IMR-90 (cell line): ENCODE results near the gene TIGD1. TPM values are rescaled to one million over a fixed set of nuclear protein-coding genes. Genes with fewer than 3 reads are reported as not detected.

Experiments used
- ATAC-seq: fragments of 200-7000 bp; cut with Tn5 transposase; 2 replicates; pipeline ENCODE4 v1.9.1; 2020; ENCODE audit warnings: low read depth, mild to moderate bottlenecking, moderate library complexity
- BruUV-seq: library from RNA; stranded (reverse); fragments of 400-500 nt; replicated peaks from 2 replicates; lab custom pipeline; 2021; lab: Mats Ljungman, UMichigan
- CTCF ChIA-PET: fragments of 300-600 bp; formaldehyde crosslinking; extraction: SDS; loops from one replicate; lab custom pipeline; 2021; ENCODE audit warnings: antibody characterized with exemption; lab: Yijun Ruan, JAX
- POLR2A ChIA-PET: fragments of 300-600 bp; sonication (Branson Sonifier 250); formaldehyde crosslinking; loops from one replicate; lab custom pipeline; 2022; ENCODE audit warnings: antibody characterized with exemption; ENCODE audit not compliant: unreplicated experiment; lab: Charles Lee
- DNase-seq: peaks from one replicate; pipeline ENCODE4 v3.0.0; 2013
- H2AFZ ChIP-seq: replicated peaks from 2 replicates; pipeline ENCODE3; 2013; ENCODE audit warnings: low read length, mild to moderate bottlenecking; ENCODE audit not compliant: poor library complexity
- H2AK5ac ChIP-seq: 2 replicates; pipeline ENCODE4 v1.6.1; 2013; ENCODE audit warnings: low read depth, low read length, inconsistent platforms
- H2AK9ac ChIP-seq: replicated peaks from 2 replicates; pipeline ENCODE3; 2013; ENCODE audit warnings: mild to moderate bottlenecking, low read depth, low read length, moderate library complexity; ENCODE audit not compliant: poor library complexity
- H2BK120ac ChIP-seq: 2 replicates; pipeline ENCODE4 v1.6.1; 2013; ENCODE audit warnings: low read depth, low read length, inconsistent platforms
- H2BK15ac ChIP-seq: 3 replicates; pipeline ENCODE4 v1.6.1; 2013; ENCODE audit warnings: low read depth, low read length, inconsistent platforms
- H2BK20ac ChIP-seq: 2 replicates; pipeline ENCODE4 v1.6.1; 2013; ENCODE audit warnings: low read depth, mild to moderate bottlenecking, inconsistent platforms, low read length, moderate library complexity
- H2BK5ac ChIP-seq: 2 replicates; pipeline ENCODE4 v1.6.1; 2013; ENCODE audit warnings: mild to moderate bottlenecking, low read depth, low read length, inconsistent platforms; ENCODE audit not compliant: poor library complexity, severe bottlenecking
- H3K14ac ChIP-seq: replicated peaks from 2 replicates; pipeline ENCODE4 v1.6.1; 2013; ENCODE audit warnings: low read depth, low read length, inconsistent platforms
- H3K18ac ChIP-seq: 2 replicates; pipeline ENCODE4 v1.6.1; 2013; ENCODE audit warnings: low read depth, low read length, control low read depth
- H3K23ac ChIP-seq: 2 replicates; pipeline ENCODE4 v1.6.1; 2013; ENCODE audit warnings: low read depth, low read length, inconsistent platforms
- H3K27ac ChIP-seq: 2 replicates; pipeline ENCODE4 v1.5.1; 2013; ENCODE audit warnings: mild to moderate bottlenecking, control low read depth, low read length; ENCODE audit not compliant: insufficient read depth
- H3K27me3 ChIP-seq: 2 replicates; pipeline ENCODE4 v1.6.1; 2013; ENCODE audit warnings: low read length; ENCODE audit not compliant: control insufficient read depth, insufficient read depth
- H3K36me3 ChIP-seq: 2 replicates; pipeline ENCODE4 v1.6.1; 2013; ENCODE audit warnings: low read length, mixed read lengths; ENCODE audit not compliant: control insufficient read depth, insufficient read depth
- H3K4ac ChIP-seq: 2 replicates; pipeline ENCODE4 v1.6.1; 2013; ENCODE audit warnings: low read depth, low read length, inconsistent platforms
- H3K4me1 ChIP-seq: 2 replicates; pipeline ENCODE4 v1.6.1; 2013; ENCODE audit warnings: low read length, mixed read lengths; ENCODE audit not compliant: control insufficient read depth, insufficient read depth
- H3K4me2 ChIP-seq: 2 replicates; pipeline ENCODE4 v1.6.1; 2013; ENCODE audit warnings: low read depth, mild to moderate bottlenecking, control low read depth, low read length, moderate library complexity
- H3K4me3 ChIP-seq: 2 replicates; pipeline ENCODE4 v1.5.1; 2013; ENCODE audit warnings: low read depth, mild to moderate bottlenecking, control low read depth, low read length, moderate library complexity; ENCODE audit not compliant: insufficient read depth
- H3K56ac ChIP-seq: 2 replicates; pipeline ENCODE4 v1.6.1; 2013; ENCODE audit warnings: low read length, inconsistent platforms; ENCODE audit not compliant: insufficient read depth; ENCODE audit errors: extremely low read depth
- H3K79me1 ChIP-seq, 2 experiments: 2 replicates each; pipeline ENCODE4 v1.6.1; 2013; ENCODE audit warnings: low read length in 2 of 2, inconsistent platforms in 1 of 2, low read depth in 1 of 2
- H3K9ac ChIP-seq: 2 replicates; pipeline ENCODE4 v1.6.1; 2013; ENCODE audit warnings: low read depth, low read length, control low read depth
- H3K9me1 ChIP-seq: 2 replicates; pipeline ENCODE4 v1.6.1; 2013; ENCODE audit warnings: low read length, inconsistent platforms; ENCODE audit not compliant: insufficient read depth
- H3K9me3 ChIP-seq: 2 replicates; pipeline ENCODE4 v1.6.1; 2013; ENCODE audit warnings: low read length; ENCODE audit not compliant: control insufficient read depth, insufficient read depth
- H4K20me1 ChIP-seq: 2 replicates; pipeline ENCODE4 v1.6.1; 2013; ENCODE audit warnings: low read length, inconsistent platforms; ENCODE audit not compliant: insufficient read depth
- H4K5ac ChIP-seq: 2 replicates; pipeline ENCODE4 v1.6.1; 2013; ENCODE audit warnings: mild to moderate bottlenecking, low read depth, low read length, control low read depth
- H4K8ac ChIP-seq, 2 experiments: 2 replicates each; pipeline ENCODE4 v1.6.1; 2013; ENCODE audit warnings: low read depth in 2 of 2, low read length in 2 of 2, control low read depth in 1 of 2, inconsistent platforms in 1 of 2
- H4K91ac ChIP-seq: 2 replicates; pipeline ENCODE4 v1.6.1; 2013; ENCODE audit warnings: low read depth, low read length, inconsistent platforms; ENCODE audit not compliant: insufficient read depth
- CEBPB ChIP-seq: IDR thresholded peaks from 2 replicates; pipeline ENCODE4 v1.6.1; 2012; ENCODE audit warnings: low read depth, low read length, improper control_type of control experiment
- CHD1 ChIP-seq: IDR thresholded peaks from 2 replicates; pipeline ENCODE4 v1.6.1; 2012; ENCODE audit warnings: low read depth, low read length, improper control_type of control experiment
- WGBS, 2 experiments: methylation state at CpG; one replicate each; pipeline versions ENCODE4 v1.1.5 to v1.1.7; 2013; ENCODE audit warnings: missing lambda C conversion rate in 2 of 2; ENCODE audit not compliant: insufficient read length in 1 of 2; ENCODE audit errors: extremely low coverage in 2 of 2; 5-methylcytosine and 5-hydroxymethylcytosine counted together
- dilution Hi-C: fragments of 300-500 bp; cut with HindIII; formaldehyde crosslinking; loops from one replicate; pipeline ENCODE4 v1.14.3; 2018; ENCODE audit warnings: low sequenced_read_pairs; ENCODE audit not compliant: unreplicated experiment
- in situ Hi-C: fragments of 300-500 bp; cut with MboI; formaldehyde crosslinking; loops from 3 replicates; pipeline ENCODE4 v1.14.3; 2019; ENCODE audit warnings: low sequenced_read_pairs, inconsistent platforms, mixed read lengths
- intact Hi-C: fragments of 100-400 bp; cut with micrococcal nuclease; formaldehyde crosslinking; loops from 2 replicates; pipeline ENCODE4 v1.10.0; 2022
- polyA plus RNA-seq, 3 experiments: library from polyadenylated mRNA; depleted of rRNA; stranded (reverse); fragments of >200 nt; gene quantifications; 2 replicates each; pipeline ENCODE4 v1.2.3, GENCODE V29; 2012; ENCODE audit warnings: low replicate concordance in 1 of 3
- total RNA-seq: library from RNA; depleted of rRNA; stranded (reverse); fragments of >200 nt; gene quantifications from 2 replicates; pipeline ENCODE4 v1.2.3, GENCODE V29; 2012

Gene TIGD1
- total and polyA plus RNA-seq, 2 of the 4 experiments (the other 2 are of a cell fraction): 2.7 to 2.9 TPM

- Histone ChIP-seq H3K4me1 (no peaks in the 10 kb centered on the region; the same call in 1 of the 2 replicates), H2BK120ac (no peak overlapping the region)
- dilution Hi-C loops: no loop called here
Measured at GRCh38 chr2:232537499-232537898, 12.9 kb downstream of the TIGD1 start.

More at GRCh38 chr2:232537499-232537898, 12.9 kb downstream of the TIGD1 start:
- H3K4me3 ChIP-seq: no peak overlapping the region
- H2BK5ac ChIP-seq: no peak overlapping the region
- H2BK20ac ChIP-seq: no peak overlapping the region
- in situ Hi-C loops (no loop called here), intact Hi-C loops (no loop called here)
- no peak overlapping the region for H3K23ac ChIP-seq
- H3K18ac ChIP-seq: no peak overlapping the region
- H3K79me1 ChIP-seq: no peaks in the 10 kb centered on the region
- H2AFZ ChIP-seq: no peak overlapping the region
- ATAC-seq (no peak), DNase-seq (no peak)
- POLR2A ChIA-PET: interaction anchor here (0.5 kb wide), 1 partner anchor 93 kb away, joined by 6 read pairs; no protein-coding TSS in a partner anchor
- H4K20me1 ChIP-seq: no peaks in the 10 kb centered on the region; the same call in 1 of the 2 replicates
- WGBS, 2 experiments: no CpG with 5 or more reads among the region's 4 CpGs
- no TSS peak for BruUV-seq
- no peaks in the 10 kb centered on the region for H3K9me1 ChIP-seq
- CTCF ChIA-PET: no interaction called here
- H4K8ac ChIP-seq: no peak overlapping the region
- no peak overlapping the region for H4K91ac ChIP-seq
- H3K9me3 ChIP-seq: peaks cover 6% of the 10 kb centered on the region
- no peaks in the 10 kb centered on the region for H3K36me3 ChIP-seq
- H3K4ac ChIP-seq: no peak overlapping the region
- H3K4me2 ChIP-seq: no peak overlapping the region
- H2AK9ac ChIP-seq: no peak overlapping the region
- H3K56ac ChIP-seq: no peak overlapping the region
- peaks cover 18% of the 10 kb centered on the region for H3K27me3 ChIP-seq
- TF ChIP-seq CHD1 (no peak), CEBPB (no peak)
- no peak overlapping the region for H2BK15ac ChIP-seq
- H4K5ac ChIP-seq: no peak overlapping the region
- H3K9ac ChIP-seq: no peak overlapping the region
- H3K14ac ChIP-seq: no peak overlapping the region
- no peak overlapping the region for H2AK5ac ChIP-seq
- no peak overlapping the region for H3K27ac ChIP-seq
